Measurements from ENCODE around the gene JSRP1. TPM values are rescaled to one million over a fixed set of nuclear protein-coding genes. Genes with fewer than 3 reads are reported as not detected.

JSRP1 gene
- total RNA-seq, 1 donor from 2014 or later: 0.45 TPM

DNA sequence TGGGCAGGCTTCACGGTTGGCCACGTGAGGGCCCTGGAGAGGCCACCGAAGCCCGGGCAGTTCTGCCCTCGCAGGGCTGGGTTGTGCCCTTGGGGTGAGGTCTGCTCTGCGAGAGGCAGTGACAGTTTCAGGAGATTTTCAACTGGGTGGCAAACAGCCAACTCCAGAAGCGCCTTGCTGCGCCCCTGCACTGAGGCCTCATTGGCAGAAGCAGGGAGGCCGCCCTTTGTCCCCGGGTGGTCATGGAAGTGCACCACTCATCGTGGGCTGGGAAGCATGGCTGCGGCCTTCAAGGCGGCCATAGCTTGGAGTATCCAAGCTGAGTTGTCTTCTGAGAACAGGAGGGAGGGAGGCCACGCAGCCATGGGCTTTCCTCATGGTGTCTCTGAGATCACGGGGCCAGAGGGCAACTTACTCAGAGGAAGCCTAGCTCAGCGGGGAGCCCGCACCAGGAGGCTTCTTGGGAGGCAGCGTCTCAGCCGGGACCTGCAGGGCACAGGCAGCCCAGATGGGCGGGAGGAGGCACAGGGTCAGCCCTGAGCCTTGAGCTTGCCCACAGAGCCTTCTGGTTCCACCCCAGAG is 34.9 kb downstream of the JSRP1 start:
- intact Hi-C loops (cut with micrococcal nuclease): no loop called here

DNA sequence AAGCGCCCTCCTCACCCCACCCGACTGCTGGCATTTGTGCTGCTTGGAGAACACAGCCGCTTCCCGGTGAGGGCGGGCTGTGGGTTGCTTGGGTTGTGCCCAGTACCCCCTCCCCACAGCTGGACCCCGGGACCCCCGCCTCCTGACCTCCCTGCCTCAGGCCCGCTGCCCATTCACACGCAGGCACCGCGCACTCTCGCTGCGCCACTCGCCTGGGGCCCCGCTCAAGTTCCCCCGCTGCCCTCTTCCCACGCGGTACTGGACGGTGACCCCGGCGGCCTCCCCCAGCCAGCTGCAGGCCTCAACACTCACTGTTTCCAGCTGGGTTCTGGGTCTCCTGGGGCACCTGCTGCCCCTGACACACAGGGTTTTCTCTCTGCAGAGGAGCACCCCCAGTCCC is 36.5 kb downstream of the JSRP1 start:
- intact Hi-C loops (cut with micrococcal nuclease): no loop called here

DNA sequence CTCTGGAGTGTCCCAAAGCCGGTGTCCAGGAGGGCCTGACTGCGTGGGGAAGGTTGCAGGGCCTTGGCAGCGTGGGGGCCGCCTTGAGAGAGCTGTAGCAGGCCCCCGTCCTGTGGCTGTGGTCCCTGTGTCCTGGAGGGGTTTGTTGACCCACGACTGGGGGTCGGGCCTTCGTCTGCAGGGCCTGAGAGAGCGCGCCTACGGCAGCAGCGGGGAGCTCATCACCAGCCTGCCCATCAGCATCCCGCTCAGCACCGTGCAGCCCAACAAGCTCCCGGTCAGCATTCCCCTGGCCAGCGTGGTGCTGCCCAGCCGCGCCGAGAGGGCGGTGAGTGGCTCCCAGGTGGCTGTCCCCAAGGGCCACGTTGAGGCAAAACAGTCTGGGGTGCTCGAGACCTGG is 38.6 kb downstream of the JSRP1 start:
- intact Hi-C loops (cut with micrococcal nuclease): no loop called here

DNA sequence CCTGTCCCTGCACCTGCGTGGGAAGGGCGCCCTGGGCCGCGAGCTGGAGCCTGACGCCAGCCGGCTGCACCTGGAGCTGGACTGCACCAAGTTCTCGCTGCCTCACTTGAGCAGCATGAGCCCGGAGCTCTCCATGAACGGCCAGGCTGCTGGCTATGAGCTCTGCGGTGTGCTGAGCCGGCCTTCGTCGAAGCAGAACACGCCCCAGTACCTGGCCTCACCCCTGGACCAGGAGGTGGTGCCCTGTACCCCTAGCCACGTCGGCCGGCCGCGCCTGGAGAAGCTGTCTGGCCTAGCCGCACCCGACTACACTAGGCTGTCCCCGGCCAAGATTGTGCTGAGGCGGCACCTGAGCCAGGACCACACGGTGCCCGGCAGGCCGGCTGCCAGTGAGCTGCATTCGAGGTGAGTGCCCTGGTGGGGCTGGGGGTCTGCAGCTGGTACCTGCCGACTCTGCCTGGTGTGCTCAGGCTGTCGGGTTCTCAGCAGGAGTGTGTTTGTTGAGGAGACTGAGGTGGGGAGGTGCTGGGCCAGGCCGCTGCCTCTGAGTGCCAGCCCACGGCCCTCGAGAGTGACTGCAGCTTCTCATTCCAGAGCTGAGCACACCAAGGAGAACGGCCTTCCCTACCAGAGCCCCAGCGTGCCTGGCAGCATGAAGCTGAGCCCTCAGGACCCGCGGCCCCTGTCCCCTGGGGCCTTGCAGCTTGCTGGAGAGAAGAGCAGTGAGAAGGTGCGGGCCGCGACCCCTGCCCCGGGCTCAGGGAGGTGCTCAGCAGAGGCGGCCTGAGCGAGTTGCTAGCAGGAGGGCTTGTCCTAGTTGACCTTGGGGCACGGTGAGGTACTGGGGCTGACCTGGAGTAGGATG is 39.6 kb downstream of the JSRP1 start:
- intact Hi-C loops (cut with micrococcal nuclease): no loop called here

DNA sequence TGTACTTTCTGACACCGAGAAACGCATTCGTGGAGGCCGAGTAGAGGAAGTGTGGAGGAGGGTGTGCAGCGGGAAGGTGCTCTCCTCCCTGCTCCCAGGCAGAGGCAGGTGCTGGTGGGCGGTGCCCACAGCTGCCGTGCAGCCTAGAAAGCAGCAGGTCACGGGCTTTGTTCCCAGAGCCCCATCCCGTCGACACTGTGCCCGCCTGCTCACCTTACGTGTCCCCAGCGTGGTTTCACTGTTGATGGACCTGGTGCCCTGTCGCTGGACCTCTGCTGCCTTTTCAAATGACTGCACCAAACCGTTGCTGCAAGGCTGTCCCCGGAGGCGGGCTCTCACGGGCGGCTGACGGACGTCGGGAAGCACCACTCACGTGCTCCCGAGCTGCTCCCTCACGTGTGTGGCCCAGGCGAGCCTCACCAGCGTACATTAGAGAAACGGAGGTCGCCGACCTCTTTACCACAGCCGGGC is 40.9 kb downstream of the JSRP1 start:
- intact Hi-C loops (cut with micrococcal nuclease): no loop called here

DNA sequence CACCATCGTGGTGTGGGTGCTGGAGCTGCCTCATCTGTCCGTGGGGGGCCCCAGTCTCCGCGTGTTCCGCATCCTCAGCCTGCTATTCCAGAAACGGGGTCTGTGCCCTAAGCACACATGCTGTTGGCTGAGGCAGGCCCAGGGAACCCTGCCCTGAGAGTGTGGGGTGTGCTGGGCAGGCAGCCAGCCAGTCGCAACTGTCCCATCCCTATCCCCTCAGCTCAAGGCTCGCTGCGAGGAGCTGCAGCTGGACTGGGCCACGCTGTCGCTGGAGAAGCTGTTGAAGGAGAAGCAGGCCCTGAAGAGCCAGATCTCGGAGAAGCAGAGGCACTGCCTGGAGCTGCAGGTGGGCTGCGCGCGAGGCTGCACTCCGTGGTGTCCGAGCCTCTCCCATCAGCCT is 42.0 kb downstream of the JSRP1 start:
- intact Hi-C loops (cut with micrococcal nuclease): no loop called here

DNA sequence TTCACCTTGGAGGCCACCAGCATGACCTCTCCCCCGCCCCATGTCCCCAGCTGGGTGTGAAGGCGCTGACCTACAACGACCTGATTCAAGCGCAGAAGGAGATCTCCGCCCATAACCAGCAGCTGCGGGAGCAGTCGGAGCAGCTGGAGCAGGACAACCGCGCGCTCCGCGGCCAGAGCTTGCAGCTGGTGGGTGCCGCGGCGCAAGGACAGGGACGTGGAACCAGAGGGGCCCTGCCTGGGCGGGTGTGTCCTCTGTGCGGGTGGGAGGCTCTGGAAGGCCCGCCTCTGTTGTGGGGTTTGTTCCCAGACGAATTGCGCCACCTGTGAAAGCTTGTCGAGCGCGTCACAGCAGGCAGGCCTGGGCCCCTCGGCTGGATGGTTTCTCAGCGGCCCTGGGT is 42.4 kb downstream of the JSRP1 start:
- intact Hi-C loops (cut with micrococcal nuclease): no loop called here

DNA sequence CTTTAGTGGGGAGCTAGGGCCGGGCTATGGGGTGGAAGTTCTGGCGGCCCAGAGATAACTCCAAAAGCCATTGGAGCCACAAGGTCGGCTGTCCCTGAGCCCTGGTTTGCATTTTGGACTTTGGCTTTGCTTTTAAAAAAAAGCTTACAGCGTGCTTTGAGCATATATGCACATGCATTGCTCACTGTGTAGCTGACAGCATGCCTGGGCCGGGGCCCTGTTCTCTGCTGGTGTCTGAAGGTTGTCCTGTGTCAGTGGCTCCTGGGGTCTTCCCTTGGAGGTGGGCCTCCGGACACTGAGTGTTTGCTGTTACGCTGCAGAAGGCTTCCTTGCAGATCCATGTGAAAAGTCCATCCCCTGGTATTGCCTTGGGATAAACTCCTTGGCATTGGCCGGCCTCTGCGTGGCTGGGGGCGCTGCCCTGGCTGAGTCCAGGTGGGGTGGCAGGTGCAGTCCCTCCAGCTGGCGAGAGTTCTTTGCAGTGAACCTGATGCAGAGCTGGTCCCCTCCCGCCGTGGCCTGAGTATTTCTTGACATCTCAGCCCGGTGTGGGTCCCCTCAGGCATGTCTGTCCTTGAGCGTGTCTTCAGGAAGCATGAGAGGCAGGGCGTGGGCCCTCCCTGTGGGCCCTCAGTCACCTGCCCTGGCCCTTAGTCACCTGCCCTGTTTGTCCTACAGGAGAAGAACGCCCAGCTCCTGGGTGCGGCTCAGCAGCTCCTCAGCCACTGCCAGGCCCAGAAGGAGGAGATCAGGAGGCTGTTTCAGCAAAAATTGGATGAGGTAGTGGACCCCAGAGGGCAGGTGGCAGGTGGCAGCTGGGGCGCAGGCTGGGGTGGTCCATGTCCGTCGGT is 43.1 kb downstream of the JSRP1 start:
- intact Hi-C loops (cut with micrococcal nuclease): no loop called here

DNA sequence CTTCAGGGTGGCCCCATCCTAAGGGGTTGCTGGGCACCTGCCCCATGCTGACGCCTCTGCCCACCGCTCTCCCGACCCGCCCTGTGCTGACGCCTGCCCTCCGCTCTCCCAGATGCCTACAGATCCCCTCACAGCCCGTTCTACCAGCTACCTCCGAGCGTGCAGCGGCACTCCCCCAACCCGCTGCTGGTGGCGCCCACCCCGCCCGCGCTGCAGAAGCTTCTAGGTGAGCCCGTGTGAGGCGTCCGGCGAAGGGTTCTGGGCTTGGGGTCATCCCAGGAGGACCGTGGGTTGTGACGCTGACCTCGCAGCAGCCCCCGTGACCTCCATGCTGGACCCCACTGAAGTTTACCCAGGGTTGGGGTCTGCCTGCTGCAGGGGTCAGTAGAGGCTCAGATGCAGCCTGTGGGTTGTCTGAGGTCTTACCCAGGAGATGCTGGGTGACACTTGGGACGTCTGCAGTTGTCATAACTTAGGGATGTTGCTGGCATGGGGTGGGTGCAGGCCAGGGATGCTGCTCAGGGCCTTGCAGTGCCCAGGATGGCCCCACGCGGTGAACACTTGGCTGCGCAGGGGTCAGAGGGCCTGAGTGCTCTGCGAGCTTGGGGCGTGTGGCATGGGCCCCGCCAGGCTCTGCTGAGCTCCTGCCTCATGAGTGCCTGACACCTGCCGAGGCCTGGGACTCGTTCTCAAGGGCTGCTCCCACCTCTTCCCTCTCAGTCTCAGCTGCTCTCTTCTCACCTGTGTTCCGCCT is 45.1 kb downstream of the JSRP1 start:
- intact Hi-C loops (cut with micrococcal nuclease): no loop called here

DNA sequence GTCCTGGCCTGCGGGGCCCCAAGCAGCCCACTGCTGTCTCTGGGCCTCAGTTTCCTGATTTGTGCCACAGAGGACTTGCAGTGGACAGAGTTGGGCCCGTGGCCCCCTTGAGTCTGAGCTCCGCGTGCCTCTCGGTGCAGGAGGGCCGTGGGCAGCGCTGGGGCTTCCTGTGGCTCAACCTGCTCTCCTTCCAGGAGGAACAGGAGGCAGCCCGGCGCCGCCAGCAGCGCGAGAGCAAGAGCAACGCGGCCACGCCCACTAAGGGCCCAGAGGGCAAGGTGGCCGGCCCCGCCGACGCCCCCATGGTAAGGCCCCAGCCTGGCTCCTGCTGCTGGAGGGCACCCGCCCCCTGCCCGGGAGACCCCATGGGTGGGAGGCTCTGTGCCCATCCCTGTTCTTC is 46.0 kb downstream of the JSRP1 start:
- intact Hi-C loops (cut with micrococcal nuclease): no loop called here

DNA sequence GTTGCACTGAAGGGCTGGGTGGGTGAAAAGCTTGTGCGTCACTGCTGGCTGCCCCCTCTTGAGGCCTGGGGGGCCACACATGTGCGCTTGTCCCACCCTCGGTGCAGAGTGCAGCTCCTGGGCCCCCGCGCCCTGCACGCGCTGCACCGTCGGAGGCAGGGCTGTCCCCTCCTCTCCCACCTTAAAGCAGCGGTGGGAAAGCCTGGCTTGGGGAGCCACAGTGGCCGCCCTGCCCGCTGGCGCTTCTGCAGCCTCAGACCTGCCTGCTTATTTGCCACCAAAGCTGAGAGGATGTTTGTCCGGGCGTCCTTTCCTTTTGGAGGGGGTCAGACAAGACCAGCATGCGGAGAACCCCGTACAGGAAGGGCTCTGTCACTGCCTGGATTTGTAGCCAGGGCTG is 46.8 kb downstream of the JSRP1 start:
- intact Hi-C loops (cut with micrococcal nuclease): no loop called here

DNA sequence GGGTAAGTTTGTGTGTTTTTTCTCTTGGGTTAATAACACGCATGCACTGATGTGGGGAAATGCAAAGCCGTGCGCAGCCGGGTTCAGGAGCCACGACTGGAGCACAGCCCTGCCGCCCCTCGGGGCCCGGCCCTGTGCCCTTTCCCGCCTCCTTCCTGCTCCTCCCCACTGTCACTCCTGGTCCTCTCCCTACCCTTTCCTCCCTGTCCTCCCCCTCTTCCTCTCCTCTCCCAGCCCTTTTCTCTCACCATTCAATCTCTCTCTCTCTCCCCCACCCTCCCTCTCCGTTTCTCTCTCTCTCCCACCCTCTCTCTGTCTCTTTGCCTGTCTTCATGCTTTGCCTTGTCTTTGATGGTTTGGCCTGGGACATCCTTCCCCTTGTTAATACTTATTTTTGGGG is 47.2 kb downstream of the JSRP1 start:
- intact Hi-C loops (cut with micrococcal nuclease): no loop called here

DNA sequence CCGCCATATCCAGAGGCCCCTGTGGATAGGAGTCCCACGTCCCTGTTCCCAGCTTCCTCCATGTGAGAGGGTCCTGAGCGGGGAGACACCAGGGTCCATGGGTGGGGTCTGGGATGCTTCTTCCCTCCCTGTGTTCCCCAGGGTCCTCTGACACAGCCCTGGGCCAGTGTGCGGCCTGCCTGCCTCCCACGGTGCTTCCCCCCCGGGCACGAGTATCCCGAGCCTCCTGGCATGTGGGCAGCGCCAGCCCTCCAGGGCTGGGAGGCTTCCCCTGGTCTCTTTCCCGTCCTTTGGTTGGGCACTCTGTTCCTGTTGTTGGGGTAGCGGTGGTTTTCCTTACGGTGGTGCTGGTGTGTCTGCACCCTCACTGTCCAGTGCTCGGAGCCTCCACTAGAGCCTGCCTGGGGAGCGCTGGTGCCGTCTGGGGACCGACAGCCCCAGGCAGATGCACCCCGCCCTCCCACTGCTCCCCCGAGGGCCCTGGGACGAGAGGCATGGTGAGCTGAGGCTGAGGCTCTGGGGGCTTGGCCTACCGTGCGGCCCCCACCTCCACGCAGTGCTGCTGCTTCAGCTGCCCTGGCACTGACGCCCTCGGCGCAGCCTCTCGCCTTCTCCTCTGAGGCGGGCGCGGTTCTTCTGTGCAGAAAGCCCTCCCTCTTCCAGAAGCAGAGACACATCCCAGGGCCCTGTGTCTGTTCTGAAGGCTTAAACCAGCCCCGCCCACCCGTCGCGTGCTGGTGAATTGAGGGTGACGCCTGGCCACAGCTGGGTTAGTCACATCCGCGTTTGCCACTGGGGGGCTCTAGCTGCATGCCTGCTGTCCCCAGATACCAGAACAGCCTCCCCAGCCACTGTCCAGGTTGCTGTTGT is 48.0 kb downstream of the JSRP1 start:
- intact Hi-C loops (cut with micrococcal nuclease): no loop called here

DNA sequence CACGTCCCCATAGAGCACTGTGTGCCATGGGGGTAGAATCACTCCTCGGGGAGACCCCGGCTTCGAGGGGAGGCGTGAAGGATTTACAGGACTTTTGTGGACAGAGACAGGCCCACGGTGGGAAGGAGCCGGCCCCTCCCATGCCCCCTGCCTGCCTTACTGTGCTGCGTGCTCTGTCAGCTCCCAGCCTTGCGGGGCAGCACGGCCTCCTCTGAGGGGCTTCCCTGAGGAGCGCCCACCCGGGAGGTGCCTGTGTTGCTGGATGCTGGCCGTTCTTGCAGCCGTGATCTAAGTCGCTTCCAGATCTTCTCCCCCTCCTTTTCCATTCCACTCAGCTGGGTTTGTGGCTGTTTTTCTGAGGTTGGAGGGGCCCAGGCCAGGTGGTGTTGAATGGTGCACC is 49.2 kb downstream of the JSRP1 start:
- intact Hi-C loops (cut with micrococcal nuclease): no loop called here

DNA sequence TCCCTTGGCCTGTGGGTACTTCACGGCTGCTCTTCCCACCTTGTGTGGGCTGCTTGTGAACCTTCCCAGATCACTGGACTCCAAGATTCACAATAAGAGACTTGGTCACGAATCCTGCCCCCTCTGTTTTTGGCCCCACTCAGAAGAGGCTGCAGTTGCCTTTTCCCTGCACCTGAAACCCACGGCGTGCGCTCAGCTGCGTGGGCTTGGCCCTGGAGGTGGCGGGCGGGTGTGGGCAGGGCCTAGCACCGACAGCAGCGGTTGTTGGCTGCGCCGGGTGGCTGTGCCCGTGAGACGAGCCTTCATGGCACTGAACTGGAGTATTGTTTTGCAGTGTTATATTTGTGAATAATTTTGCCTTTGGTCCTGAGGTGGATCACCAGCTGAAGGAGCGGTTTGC is 53.9 kb downstream of the JSRP1 start:
- intact Hi-C loops (cut with micrococcal nuclease): no loop called here

Other genes with a start within 250 kb of the JSRP1 start
- 50.1 and 56.1 TPM in 2 replicates for gene BTBD2, start 240.7 kb downstream of the JSRP1 start, total RNA-seq
- 190 TPM in 2 replicates for gene MKNK2, start 205.2 kb downstream of the JSRP1 start, total RNA-seq
- 228 and 239 TPM in 2 replicates for gene MOB3A, start 160.1 kb downstream of the JSRP1 start, total RNA-seq
- gene IZUMO4, start 159.5 kb downstream of the JSRP1 start, total RNA-seq: 7.3 and 8.9 TPM in 2 replicates
- gene AP3D1, start 104.9 kb downstream of the JSRP1 start, total RNA-seq: 104 and 113 TPM in 2 replicates
- gene DOT1L, start 92.5 kb downstream of the JSRP1 start, total RNA-seq: 67.1 and 72.3 TPM in 2 replicates
- 72.5 and 74.4 TPM in 2 replicates for gene PLEKHJ1, start 20.1 kb downstream of the JSRP1 start, total RNA-seq
- gene SF3A2, start 19.6 kb downstream of the JSRP1 start, total RNA-seq: 135 and 147 TPM in 2 replicates
- 5.9 and 6.2 TPM in 2 replicates for gene AMH, start 7.1 kb downstream of the JSRP1 start, total RNA-seq
- gene PEAK3, start 25.8 kb upstream of the JSRP1 start, total RNA-seq: 0.82 and 0.84 TPM in 2 replicates
- 0.23 and 0.41 TPM in 2 replicates for gene LINGO3, start 51.7 kb upstream of the JSRP1 start, total RNA-seq
- 148 and 150 TPM in 2 replicates for gene LSM7, start 72.2 kb upstream of the JSRP1 start, total RNA-seq
- 76.4 and 78.1 TPM in 2 replicates for gene SPPL2B, start 72.3 kb upstream of the JSRP1 start, total RNA-seq
- gene TMPRSS9, start 103.8 kb upstream of the JSRP1 start, total RNA-seq: not detected in 2 replicates
- gene TIMM13, start 171.2 kb upstream of the JSRP1 start, total RNA-seq: 79.3 and 81.5 TPM in 2 replicates
- gene LMNB2, start 200.5 kb upstream of the JSRP1 start, total RNA-seq: 102 and 107 TPM in 2 replicates
- gene GADD45B, start 219.7 kb upstream of the JSRP1 start, total RNA-seq: 38.8 and 40.1 TPM in 2 replicates